Measurements from ENCODE around the gene USP3. TPM values are rescaled to one million over a fixed set of nuclear protein-coding genes. Genes with fewer than 3 reads are reported as not detected.

Gene USP3
- total and polyA plus RNA-seq, 10 of the 15 experiments (the other 5 are each of a cell fraction or from before 2014, with no cell fraction given): 23.8 to 64.5 (median 50.3) TPM

DNA sequence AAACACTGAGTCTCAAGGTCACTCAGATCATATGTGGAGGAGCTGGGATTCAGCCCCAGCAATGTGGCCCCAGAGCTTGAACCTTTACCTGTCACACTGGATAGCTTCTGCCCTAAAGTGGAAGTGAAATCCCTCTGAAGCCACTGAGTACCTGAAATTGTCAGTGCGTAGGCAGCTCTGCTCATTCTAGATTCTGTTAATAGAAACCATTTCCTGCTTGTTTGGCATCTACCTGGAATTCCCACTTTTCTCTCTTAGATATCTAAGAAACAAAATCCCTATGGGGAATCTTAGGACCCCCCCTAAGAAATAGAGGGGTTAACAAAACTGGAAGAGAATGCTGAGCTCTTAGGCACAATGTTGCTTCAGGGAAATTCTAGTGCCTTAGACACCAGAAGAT lies 122.6 kb downstream of the USP3 start:
- ChIA-PET RAD21 (ENCODE audit: unreplicated experiment) (interaction anchor here (0.8 to 2.0 kb wide), 14 partner anchors 8 to 464 kb away, joined by 3 to 27 read pairs (median 4); no protein-coding TSS in a partner anchor), POLR2A (interaction anchor here (0.5 to 1.3 kb wide), 7 partner anchors 9 to 128 kb away, joined by 3 to 5 read pairs (median 3); no protein-coding TSS in a partner anchor), SMC1A (ENCODE audit: uncharacterized antibody, unreplicated experiment) (interaction anchor here (0.6 to 5.0 kb wide), 22 partner anchors 9 to 518 kb away, joined by 3 to 43 read pairs (median 4); no protein-coding TSS in a partner anchor), CTCF (interaction anchor here (0.6 to 3.7 kb wide), 13 partner anchors 12 to 465 kb away, joined by 3 to 36 read pairs (median 4); no protein-coding TSS in a partner anchor)
- Histone ChIP-seq H3K4me1 (ENCODE audit: control insufficient read depth, insufficient read depth, low read length) (peaks cover 18% of the 10 kb centered on the region), H3K9ac (ENCODE audit: control insufficient read depth, insufficient read depth, low read length) (no peak overlapping the region), H3K36me3 (ENCODE audit: control insufficient read depth in 2 of 2, insufficient read depth in 2 of 2, low read length in 1 of 2) (peaks cover 10 to 28% of the 10 kb centered on the region in 2 experiments), H2AFZ (ENCODE audit: control insufficient read depth, low read depth, low read length) (no peak overlapping the region), H3K79me2 (ENCODE audit: control insufficient read depth, insufficient read depth, low read length) (no peaks in the 10 kb centered on the region), H3K4me2 (ENCODE audit: control insufficient read depth, insufficient read depth) (peak overlapping the region; percentile 73), H4K20me1 (ENCODE audit: control insufficient read depth, insufficient read depth) (no peaks in the 10 kb centered on the region), H3K27me3 (replicated peaks in 1 of 2; ENCODE audit: control insufficient read depth in 2 of 2, insufficient read depth in 2 of 2, low read length in 1 of 2) (no peaks in the 10 kb centered on the region), H3K27ac (ENCODE audit: control insufficient read depth, insufficient read depth) (peak overlapping the region; percentile 80), H3K9me3 (replicated peaks; ENCODE audit: control insufficient read depth, insufficient read depth, low read length) (no peaks in the 10 kb centered on the region; the same call in 2 of the 3 replicates), H3K4me3 (no peak overlapping the region)
- no TSS peak for BruUV-seq (replicated peaks)
- intact Hi-C loops (cut with micrococcal nuclease; ENCODE audit: unreplicated experiment): no loop called here
- FAIRE-seq (peak; percentile 87), DNase-seq (ENCODE audit: low read depth, low spot score) (peak; percentile 56), ATAC-seq (peak; percentile 93)
- WGBS (ENCODE audit: insufficient coverage, insufficient replicate concordance, low lambda C conversion rate, missing lambda C conversion rate): 0% methylated on average over 1 of the region's 1 CpG
- in situ Hi-C loops (cut with MboI): no loop called here
- TF ChIP-seq CEBPB (IDR thresholded peaks at IDR 0.05; ENCODE audit: borderline replicate concordance in 1 of 2, low read depth in 2 of 2, low read length in 2 of 2) (no peak), NR2F1 (conservative IDR thresholded peaks at IDR 0.05) (0 out of 2 replicates have a peak, but pooled peaks have one; percentile 18), CTCF (IDR thresholded peaks at IDR 0.05 in 2 of 3, conservative IDR thresholded peaks at IDR 0.05 in 1 of 3; ENCODE audit: control insufficient read depth in 2 of 3, extremely low read depth in 1 of 3, insufficient read depth in 1 of 3, low read depth in 3 of 3, low read length in 3 of 3) (no peak), ZNF622 (IDR thresholded peaks at IDR 0.05) (no peak), ZBTB4 (CRISPR knock-in tag; IDR thresholded peaks at IDR 0.05) (no peak), E2F4 (IDR thresholded peaks at IDR 0.05; ENCODE audit: low read depth, low read length) (no peak), IKZF1 (conservative IDR thresholded peaks at IDR 0.05) (peak; percentile 86), GATAD2B (conservative IDR thresholded peaks at IDR 0.05; ENCODE audit: low read depth) (peak; percentile 55; the same call in 1 of the 2 replicates), KAT2A (conservative IDR thresholded peaks at IDR 0.05; ENCODE audit: control insufficient read depth, low read depth, low read length) (no peak), EED (IDR thresholded peaks at IDR 0.05; ENCODE audit: low read depth) (peak; percentile 83), CHD2 (IDR thresholded peaks at IDR 0.05; ENCODE audit: borderline replicate concordance, low read depth, low read length) (peak; percentile 26; the same call in 1 of the 2 replicates), RUNX3 (IDR thresholded peaks at IDR 0.05; ENCODE audit: low read length) (peak; percentile 84), BMI1 (IDR thresholded peaks at IDR 0.05; ENCODE audit: borderline replicate concordance) (no peak), NR2C2 (IDR thresholded peaks at IDR 0.05; ENCODE audit: borderline replicate concordance, control insufficient read depth, insufficient read length, low read depth) (no peak), ZNF217 (IDR thresholded peaks at IDR 0.05) (0 out of 2 replicates have a peak, but pooled peaks have one; percentile 58)
- TF ChIP-seq, protein P1, sequence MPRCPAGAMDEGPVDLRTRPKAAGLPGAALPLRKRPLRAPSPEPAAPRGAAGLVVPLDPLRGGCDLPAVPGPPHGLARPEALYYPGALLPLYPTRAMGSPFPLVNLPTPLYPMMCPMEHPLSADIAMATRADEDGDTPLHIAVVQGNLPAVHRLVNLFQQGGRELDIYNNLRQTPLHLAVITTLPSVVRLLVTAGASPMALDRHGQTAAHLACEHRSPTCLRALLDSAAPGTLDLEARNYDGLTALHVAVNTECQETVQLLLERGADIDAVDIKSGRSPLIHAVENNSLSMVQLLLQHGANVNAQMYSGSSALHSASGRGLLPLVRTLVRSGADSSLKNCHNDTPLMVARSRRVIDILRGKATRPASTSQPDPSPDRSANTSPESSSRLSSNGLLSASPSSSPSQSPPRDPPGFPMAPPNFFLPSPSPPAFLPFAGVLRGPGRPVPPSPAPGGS (IDR thresholded peaks at IDR 0.05; ENCODE audit: borderline replicate concordance, insufficient read depth, low read depth, low read length, poor library complexity, severe bottlenecking): no peak
